Upper lobe of right lung (tissue), 1 donor: ENCODE results near the gene LRP1B. TPM values are rescaled to one million over a fixed set of nuclear protein-coding genes. Genes with fewer than 3 reads are reported as not detected.

Experiments used
- ATAC-seq: fragments of 200-7000 bp; cut with Tn5 transposase; one replicate; pipeline ENCODE4 v1.9.1; 2020; ENCODE audit warnings: mild to moderate bottlenecking, moderate library complexity
- DNase-seq: peaks from one replicate; pipeline ENCODE4 v3.0.0-alpha.2; 2020
- H3K27ac ChIP-seq: fragments of 200-600 bp; one replicate; pipeline ENCODE4 v1.8.0; 2022
- H3K27me3 ChIP-seq: fragments of 200-600 bp; one replicate; pipeline ENCODE4 v1.8.0; 2022; ENCODE audit warnings: mild to moderate bottlenecking
- H3K36me3 ChIP-seq: fragments of 200-600 bp; one replicate; pipeline ENCODE4 v1.8.0; 2022
- H3K4me1 ChIP-seq: fragments of 200-600 bp; one replicate; pipeline ENCODE4 v1.8.0; 2022
- H3K4me3 ChIP-seq: fragments of 200-600 bp; one replicate; pipeline ENCODE4 v1.8.0; 2022; ENCODE audit warnings: mild to moderate bottlenecking
- H3K9me3 ChIP-seq: fragments of 200-600 bp; one replicate; pipeline ENCODE4 v1.8.0; 2022
- intact Hi-C: fragments of 100-400 bp; cut with DNase I; formaldehyde crosslinking; loops from one replicate; pipeline ENCODE4 v1.11.0; 2022
- total RNA-seq: library from RNA; stranded (reverse); fragmentation: NEBNext Ultra II Directional; extraction: Animal tissue kit (Norgen Biotek cat#: 25700); gene quantifications from one replicate; pipeline ENCODE4 v1.2.1, GENCODE V29; 2021
- TF ChIP-seq, protein P1 (sequence below): fragments of 200-600 bp; IDR thresholded peaks from one replicate; pipeline ENCODE4 v1.8.0; 2022; ENCODE audit warnings: antibody characterized with exemption
- donor health status: DM: no; HTN: yes; CAD: no; lungs with severe emphysema.

The LRP1B gene
- total RNA-seq, 1 donor from 2014 or later, result 0.12 TPM

DNA sequence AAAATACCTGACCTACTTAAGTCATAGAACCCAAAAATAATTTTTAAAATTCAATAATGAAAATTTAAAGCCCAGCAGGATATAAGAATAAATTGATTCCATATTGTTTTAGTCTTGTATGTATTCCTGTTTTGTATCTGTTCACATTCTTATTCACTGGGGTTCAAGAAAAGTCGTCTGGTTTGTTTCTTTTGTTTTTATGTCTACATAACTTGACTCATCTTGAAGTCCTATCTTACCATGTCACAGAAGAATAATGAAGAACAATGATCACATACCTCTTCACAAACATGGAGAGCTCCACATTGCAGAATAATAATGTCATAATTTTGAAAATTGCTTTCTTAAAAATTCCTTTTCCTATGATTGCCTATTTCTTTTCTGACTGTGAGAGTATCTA is 43.4 kb upstream of the LRP1B start:
- ATAC-seq (no peak), DNase-seq (no peak)
- Histone ChIP-seq H3K9me3 (no peaks in the 10 kb centered on the region), H3K36me3 (no peaks in the 10 kb centered on the region), H3K4me3 (no peak overlapping the region), H3K4me1 (no peaks in the 10 kb centered on the region), H3K27ac (no peak overlapping the region), H3K27me3 (no peaks in the 10 kb centered on the region)
- TF ChIP-seq, protein P1, sequence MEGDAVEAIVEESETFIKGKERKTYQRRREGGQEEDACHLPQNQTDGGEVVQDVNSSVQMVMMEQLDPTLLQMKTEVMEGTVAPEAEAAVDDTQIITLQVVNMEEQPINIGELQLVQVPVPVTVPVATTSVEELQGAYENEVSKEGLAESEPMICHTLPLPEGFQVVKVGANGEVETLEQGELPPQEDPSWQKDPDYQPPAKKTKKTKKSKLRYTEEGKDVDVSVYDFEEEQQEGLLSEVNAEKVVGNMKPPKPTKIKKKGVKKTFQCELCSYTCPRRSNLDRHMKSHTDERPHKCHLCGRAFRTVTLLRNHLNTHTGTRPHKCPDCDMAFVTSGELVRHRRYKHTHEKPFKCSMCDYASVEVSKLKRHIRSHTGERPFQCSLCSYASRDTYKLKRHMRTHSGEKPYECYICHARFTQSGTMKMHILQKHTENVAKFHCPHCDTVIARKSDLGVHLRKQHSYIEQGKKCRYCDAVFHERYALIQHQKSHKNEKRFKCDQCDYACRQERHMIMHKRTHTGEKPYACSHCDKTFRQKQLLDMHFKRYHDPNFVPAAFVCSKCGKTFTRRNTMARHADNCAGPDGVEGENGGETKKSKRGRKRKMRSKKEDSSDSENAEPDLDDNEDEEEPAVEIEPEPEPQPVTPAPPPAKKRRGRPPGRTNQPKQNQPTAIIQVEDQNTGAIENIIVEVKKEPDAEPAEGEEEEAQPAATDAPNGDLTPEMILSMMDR, result no peak
- intact Hi-C loops, result no loop called here

GRCh38 chr2:142170847-142171246 is 40.0 kb upstream of the LRP1B start:
- no peaks in the 10 kb centered on the region for H3K36me3 ChIP-seq
- TF ChIP-seq, protein P1, result no peak
- ATAC-seq (no peak), DNase-seq (no peak)
- no peaks in the 10 kb centered on the region for H3K9me3 ChIP-seq
- no peaks in the 10 kb centered on the region for H3K27me3 ChIP-seq
- H3K4me1 ChIP-seq, result no peaks in the 10 kb centered on the region
- H3K27ac ChIP-seq, result no peak overlapping the region
- intact Hi-C loops, result no loop called here
- H3K4me3 ChIP-seq, result no peak overlapping the region

DNA sequence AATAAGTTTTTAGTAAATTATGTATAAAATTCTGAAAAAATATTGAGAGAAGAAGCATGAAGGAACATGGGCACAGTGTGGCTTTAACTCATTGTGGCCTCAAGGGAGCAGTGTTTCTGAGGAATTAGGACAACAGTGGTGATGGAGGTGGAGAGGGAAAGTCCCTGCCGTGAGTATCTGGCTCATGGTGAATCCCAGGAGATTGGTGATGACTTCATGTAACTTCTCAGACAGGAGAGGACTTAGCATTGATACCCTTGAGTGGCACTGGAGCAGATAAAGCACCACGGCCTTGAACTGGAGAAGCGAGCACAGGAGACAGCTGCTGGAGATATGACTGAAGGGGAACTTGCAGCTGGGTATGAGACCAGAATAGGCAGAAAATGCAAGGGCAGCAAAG is 35.0 kb upstream of the LRP1B start:
- H3K36me3 ChIP-seq, result no peaks in the 10 kb centered on the region
- intact Hi-C loops, result no loop called here
- DNase-seq (no peak), ATAC-seq (no peak)
- H3K27me3 ChIP-seq, result no peaks in the 10 kb centered on the region
- H3K27ac ChIP-seq, result no peak overlapping the region
- TF ChIP-seq, protein P1, result peak; percentile 8
- no peaks in the 10 kb centered on the region for H3K4me1 ChIP-seq
- no peaks in the 10 kb centered on the region for H3K9me3 ChIP-seq
- no peak overlapping the region for H3K4me3 ChIP-seq

- Histone ChIP-seq H3K27me3 (no peaks in the 10 kb centered on the region), H3K4me1 (no peaks in the 10 kb centered on the region), H3K27ac (no peak overlapping the region), H3K9me3 (no peaks in the 10 kb centered on the region), H3K36me3 (no peaks in the 10 kb centered on the region), H3K4me3 (no peak overlapping the region)
- DNase-seq (no peak), ATAC-seq (no peak)
- TF ChIP-seq, protein P1, result no peak
- intact Hi-C loops, result no loop called here
Measured at GRCh38 chr2:142153601-142154000, 22.8 kb upstream of the LRP1B start.

DNA sequence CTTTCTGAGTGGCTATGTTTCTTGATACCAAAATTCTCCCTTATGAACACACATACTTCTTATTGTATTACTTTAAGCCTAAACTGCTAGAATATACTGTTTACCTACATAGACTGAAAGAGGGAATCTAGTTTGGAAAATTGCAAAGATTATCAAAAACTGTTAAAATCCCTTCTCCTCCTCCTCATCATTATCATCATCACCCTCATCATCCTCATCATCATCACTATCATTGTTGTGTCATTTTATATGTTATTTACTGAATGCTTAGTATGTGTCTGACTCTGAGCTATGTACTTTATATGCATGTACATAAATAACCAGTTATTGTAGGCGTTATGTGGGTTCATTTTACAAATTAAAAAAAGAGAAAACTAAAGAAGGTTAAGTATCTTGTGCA is 19.6 kb upstream of the LRP1B start:
- no peak for ATAC-seq
- H3K27ac ChIP-seq, result no peak overlapping the region

More for the DNA sequence above, 19.6 kb upstream of the LRP1B start:
- Histone ChIP-seq H3K4me1 (no peaks in the 10 kb centered on the region), H3K9me3 (no peaks in the 10 kb centered on the region), H3K4me3 (no peak overlapping the region), H3K27me3 (no peaks in the 10 kb centered on the region), H3K36me3 (no peaks in the 10 kb centered on the region)
- TF ChIP-seq, protein P1, result no peak
- no peak for DNase-seq
- intact Hi-C loops, result no loop called here
